Activated effector memory CD4-positive, alpha-beta T cell treated with anti-CD3 and anti-CD28 coated beads, Interleukin-2, amount 50 U/mL, for 16 hours (primary cell): ENCODE data around the gene NDFIP2.

Source experiments
- DNase-seq: peaks from one replicate; pipeline ENCODE4 v3.0.0-alpha.2; 2020

NDFIP2 gene

DNA sequence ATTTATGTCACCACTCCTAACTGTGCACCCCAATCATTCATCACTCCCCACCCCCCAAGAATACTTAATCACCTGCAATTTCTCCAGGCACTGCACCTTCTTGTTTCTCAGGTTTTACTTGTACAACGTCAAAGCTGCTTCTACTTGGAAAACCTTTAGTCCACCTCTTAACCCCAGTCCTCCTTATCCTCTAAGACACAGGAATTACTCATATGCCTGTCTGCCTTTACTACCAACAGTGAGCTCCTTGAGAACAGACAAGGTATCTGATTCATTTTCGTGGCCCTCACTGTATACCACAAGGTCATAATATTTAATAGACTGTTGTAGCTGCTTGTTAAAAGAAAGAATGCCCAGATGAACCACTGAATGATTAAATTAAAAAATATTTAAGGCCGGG, 21.0 kb upstream of the NDFIP2 start:
- DNase-seq, result no peak

DNA sequence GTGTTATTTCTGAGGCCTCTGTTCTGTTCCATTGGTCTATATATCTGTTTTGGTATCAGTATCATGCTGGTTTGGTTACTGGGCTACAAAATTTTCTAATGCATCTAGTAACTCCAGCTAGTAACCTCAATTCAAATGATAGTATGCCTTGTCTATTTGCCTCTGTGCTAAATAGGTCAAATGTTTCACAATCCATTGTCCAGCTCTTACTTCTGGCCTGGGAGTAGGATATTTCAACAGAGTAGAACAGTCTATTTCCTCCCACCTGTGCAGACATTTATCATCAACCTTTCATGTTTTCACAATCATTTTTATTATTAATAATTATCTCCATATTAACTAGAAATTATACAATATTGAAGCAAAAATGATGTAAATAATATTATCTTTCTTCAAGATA, 18.1 kb upstream of the NDFIP2 start:
- no peak for DNase-seq

DNA sequence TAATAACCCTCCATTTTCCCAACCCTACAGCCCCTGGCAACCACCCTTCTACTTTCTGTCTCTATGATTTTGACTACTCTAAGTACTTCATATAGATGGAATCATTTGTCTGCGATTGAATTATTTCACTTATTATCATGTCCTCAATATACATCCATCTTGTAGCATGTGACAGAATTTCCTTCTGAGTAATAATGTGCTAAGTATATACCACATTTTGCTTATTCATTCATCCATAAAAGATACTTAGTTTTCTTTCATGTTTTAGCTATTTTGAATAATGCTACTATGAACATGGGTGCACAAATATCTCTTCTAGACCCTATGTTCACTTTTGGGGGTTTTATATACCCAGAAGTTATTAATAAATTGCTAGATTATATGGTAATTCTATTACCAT, 17.4 kb upstream of the NDFIP2 start:
- DNase-seq, result no peak

DNA sequence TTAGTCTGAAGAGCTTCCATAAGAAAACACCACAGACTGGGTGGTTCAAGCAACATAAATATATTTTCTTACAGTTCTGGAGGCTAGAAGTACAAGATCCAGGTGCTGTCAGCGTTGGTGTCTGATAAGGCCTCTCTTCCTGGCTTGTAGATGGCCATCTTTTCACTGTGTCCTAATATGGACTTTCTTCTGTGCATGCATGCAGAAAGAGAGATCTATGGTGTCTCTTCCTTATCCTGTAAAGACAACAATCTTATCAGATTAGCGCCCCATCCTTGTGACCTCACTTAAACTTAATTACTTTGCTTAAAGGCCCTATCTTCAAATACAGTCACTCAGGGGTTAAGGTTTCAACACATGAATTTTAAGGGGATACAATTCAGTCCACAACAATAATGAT, 14.1 kb upstream of the NDFIP2 start:
- DNase-seq, result no peak

DNA sequence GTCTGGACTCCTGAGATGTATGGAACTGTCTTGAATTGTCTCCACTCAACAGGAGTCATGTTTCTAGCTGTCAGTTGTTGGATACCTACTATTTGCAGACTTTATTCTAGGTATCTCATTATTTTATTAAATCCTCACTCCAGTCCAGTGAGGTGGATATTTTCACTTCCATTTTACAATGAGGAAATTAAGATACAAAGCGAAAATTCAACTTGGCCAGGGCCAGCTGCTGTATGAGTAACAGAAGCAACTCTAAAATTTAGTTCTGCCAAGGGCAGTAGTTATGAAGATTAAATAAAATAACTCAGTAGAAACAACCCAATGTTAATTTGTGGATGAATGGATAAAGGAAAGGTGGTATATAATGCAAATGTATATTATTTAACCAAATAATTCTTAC, 12.6 kb upstream of the NDFIP2 start:
- no peak for DNase-seq

DNA sequence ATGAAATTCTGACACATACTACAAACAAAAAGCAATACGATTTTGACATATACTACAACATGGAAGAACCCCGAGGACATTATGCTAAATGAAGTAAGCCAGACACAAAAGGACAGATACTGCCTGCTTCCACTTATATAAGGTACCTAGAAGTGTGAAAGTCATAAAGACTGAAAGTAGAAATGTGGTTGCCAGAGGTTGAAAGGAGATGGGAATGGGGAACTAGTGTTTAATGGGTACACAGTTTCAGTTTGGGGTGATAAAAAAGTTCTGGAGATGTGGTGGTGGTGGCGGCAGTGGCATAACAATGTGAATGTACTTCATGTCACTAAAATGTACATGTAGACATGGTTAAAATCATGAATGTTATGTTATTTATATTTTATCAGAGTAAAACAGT, 12.1 kb upstream of the NDFIP2 start:
- no peak for DNase-seq

DNA sequence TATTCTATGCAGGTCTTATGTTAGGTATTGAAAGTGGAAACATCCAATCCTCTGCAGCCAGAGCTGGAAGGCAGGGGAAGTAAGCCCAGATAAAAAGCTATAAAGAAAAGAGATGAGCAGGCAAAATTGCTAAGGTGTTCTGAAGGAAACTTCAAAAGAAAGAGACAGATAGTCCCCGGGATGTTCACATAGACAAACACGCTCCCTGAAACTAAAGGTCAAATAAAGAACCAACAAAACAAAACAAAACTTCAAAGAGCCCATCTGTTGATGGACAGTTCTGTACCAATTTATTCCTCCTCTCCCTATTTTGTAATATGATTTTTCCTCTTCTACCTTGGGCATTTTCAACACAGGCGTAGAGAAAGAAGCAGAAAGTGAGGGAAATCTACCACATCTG, 11.3 kb upstream of the NDFIP2 start:
- no peak for DNase-seq

DNA sequence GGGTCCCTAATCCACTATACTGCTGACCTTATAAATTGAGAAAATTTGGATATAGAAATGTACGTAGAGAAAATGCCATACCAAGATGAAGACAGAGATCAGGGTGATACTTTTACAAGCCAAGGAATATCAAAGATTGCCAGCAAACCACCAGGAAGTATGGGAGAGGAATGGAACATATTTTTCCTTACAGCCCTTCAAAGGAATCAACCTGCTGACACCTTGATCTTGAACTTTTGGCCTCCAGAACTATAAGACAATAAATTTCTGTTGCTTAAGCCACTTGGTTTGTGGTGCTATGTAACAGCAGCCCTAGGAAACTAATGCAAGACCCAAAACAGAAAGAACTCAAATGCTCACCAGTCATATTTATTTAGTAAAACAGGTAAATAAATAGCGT, 10.3 kb upstream of the NDFIP2 start:
- DNase-seq, result no peak

DNA sequence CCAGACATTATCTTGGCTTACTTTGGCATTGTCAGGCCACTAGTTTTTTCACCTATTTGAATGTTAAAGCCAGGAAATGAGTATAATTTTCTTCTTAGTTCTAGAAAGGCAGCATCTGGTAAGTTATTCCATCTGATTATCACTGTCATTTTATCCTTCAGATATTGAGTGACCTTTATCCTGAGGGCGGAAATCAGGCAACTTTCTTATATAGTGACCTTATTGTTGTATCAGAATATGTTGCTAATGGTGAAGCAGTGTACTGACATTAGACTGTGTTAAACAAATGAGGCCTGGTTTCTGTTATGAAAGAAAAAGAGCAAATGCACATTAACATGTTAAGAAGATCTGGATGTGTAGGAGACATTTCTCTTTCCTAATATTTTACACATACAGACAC, 5.4 kb upstream of the NDFIP2 start:
- DNase-seq, result no peak

DNA sequence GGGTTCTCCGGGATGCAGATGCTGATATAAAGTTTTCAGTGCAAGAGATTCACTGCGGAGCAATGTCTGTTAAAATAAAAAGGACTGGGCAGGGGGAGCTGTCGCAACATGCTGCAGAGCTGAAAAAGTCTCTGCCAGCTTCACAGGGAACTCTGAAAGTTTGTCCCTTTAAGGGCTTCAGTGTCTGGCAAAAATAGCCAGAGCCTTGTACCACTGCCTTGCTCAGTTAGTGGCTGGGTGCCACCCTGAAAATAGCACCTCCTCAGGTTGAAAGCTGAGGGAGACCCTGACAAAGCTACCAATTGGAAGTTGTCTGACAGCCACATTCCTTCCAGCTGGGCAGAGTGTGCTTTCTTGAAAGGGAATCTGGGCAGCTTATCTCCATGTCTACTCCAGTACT, 3.0 kb upstream of the NDFIP2 start:
- DNase-seq, result no peak

DNA sequence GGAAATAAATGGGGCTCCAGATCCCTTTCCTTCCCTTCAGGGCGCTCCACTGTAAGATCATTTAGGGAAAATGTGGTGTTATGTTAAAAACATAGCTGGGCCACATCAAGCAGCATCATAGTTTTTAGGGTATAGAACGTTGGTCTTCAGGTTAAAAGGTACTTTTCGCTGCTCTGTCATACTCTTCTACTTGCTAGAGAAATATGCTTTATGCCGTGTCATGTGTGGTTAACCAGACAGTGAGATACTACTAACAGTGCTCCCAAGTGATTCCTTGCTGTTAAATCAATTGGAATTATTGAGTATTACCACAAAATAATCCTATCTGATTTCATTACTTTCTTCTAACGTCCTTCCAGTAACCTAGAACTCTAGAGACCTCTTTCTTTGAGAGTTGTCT, 1.1 kb upstream of the NDFIP2 start:
- no peak for DNase-seq

DNA sequence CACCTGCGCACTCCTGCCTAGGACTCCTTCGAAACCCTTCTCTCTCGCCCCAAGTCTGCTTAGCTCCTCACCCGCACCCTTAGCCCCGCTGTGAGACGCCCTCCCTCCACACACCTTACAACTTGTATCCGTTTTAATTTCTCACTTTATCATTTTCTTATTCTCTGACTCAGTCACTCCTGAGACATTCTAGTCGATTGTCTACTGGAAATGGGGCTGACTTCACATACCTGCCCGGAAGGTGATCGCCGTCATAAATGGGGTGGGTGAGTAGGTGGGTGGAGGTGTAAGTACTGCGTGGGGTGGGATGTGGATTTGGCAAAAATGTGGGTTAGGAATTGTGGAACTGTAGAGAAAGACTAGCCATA, 714 bp downstream of the NDFIP2 start:
- peak; percentile 87 for DNase-seq

DNA sequence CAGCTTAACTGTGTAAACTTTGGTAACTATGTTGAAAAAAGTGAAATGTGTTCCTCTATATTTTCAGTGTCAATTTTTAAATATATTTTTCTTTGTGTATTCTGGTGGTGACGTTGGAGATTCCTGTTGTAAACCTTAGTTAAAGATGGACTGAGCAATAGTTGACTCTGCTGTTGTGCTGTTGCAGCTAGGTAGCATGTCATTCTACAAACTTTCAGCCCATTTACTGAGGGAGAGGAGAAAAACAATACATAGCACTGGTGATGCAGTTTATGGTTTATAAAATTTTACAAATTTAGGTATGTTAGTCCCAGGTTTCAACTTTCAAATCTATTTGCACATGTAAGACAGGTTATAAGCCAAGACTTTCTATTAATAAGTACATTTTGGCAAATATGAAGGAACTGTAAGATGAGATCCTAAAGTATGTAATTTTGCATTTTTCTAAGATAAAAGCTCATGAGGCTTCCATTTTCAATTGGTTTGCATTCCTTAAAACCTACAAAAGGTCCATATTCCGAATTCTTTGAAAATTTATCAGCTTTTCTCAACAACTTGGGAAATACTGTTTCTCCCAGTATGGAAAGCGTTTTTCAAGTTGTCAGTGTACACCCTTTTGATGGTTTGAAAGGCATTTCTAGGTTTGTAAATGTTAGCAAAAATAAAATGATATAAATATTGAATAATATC, 1.5 kb downstream of the NDFIP2 start:
- no peak for DNase-seq

DNA sequence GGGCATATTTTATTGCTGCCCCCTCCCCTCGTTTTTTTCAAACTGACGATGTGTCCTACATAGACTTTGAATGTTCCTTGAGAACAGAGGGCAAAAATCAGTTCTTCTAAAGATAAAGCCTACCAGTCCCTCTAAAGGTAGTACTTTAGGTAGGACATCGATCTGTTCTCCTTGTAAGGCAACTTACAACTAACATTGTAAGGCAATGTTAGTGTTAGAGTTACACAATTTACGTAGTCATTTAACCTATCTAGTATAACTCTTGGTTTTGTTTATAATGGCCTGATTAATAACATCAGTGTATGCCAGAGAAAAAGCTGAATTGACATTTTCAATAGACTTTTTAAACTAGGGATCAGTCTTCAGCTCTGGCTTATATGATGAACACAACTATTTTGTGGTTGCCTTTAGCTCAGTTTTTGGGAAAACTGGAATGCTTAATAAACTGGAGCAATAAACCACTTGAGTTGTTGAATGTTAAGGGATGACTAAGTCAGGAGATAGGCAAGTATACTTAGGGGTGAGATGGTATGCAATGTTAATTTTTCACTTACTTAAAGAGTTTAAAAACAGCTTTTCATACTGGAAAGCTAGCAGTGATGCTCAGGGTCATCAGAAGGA, 2.2 kb downstream of the NDFIP2 start:
- DNase-seq, result no peak

DNA sequence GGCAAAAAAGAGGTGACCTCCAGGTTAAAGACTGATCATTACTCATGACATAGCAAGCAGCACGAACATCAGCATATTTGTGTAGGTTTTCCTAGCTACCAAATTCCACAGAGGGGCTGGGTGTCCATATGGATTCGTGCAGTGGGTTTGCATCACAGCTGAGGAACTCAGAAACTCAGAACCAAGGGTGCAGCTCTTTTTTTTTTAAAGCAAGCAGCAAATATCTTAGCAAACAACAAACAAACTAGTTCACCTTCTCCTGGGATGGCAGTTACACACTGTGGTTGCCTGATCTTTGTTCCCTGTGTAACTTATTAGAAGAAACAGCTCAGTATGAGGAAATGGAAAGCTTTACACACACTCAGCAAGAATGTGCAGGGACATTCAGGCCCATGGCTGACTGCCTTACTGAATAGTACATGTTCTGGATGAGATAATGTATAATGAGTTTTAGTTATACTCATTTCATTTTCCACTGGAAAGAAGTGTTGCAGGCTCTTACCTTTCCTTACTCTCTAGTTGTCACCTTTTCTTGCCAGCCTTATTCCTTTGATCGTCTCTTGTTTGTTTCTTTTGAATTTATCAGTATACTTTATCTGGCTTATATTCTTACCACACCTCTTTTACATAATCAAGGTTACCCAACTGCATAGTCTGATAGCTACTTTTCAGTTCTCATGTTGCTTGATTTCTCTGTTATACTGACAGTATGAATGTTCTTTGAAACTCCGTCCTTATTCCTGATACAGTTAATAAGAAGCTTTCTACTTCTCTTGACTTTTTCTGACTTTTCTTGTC, 4.3 kb downstream of the NDFIP2 start:
- DNase-seq, result no peak

DNA sequence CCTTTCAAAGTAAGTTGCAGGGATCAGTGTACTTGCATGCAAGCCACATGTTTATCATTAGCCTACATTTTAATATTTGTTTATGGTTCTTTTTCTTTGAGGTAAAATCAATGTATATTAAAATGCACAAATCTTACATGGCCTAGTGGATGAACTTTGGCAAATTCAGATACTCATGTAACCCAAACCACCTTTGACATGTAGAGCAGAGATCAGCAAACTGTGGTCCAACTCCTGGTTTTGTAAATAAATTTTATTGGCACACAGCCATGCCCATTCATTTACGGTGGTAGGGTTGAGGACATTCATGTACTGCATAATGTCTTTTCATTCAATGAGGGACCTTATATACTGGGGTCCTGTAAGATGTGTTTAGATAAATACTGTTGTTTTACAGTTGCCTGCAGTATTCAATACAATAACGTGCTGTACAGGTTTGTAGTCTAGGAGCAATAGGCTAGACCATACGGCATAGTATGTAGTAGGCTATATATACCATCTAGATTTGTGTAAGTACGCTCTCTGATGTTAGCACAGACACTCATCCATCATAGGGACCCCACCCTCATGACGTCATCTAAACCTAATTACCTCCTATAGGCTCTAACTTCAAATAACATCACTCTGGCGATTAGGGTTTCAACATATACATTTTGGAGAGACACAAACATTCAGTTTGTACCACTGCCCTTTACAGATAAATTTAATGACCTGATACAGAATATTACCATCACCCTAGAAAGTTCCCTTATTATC, 5.7 kb downstream of the NDFIP2 start:
- no peak for DNase-seq

DNA sequence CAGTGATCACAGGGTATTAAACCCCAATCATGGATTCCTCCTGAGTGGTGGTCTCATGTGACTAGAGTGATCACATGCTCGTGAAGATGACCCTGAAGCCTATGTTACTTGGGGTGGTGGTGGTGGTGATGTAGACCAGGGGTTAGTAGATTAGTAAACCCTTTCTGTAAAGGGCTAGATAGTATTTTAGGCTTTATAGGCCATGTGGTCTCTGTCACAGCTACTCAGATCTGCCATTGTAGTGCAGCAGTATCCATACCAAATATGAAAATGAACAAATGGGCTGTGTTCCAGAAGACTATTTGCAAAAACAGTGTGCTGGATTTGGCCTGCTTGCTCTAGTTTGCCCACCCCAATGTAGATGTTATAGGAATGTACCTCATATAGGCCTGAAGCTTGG, 9.4 kb downstream of the NDFIP2 start:
- DNase-seq, result no peak

DNA sequence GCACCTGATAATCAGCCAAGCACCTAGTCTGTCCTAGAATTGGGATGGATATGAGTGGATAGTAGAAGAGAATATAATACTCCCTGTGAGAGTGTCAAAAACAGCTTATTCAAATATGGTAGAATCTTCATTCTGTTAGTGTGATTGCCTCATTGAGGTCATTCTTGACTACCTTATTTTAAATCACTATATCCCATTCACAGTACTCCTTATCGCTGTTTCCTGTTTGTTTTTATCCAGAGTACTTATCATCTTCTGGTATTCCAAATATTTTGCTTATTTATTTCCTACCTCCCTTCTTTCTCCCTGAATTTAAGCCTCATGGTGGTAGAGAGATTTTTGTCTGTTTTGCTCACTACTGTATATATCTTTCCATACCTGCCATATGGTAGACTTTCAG, 9.9 kb downstream of the NDFIP2 start:
- no peak for DNase-seq

DNA sequence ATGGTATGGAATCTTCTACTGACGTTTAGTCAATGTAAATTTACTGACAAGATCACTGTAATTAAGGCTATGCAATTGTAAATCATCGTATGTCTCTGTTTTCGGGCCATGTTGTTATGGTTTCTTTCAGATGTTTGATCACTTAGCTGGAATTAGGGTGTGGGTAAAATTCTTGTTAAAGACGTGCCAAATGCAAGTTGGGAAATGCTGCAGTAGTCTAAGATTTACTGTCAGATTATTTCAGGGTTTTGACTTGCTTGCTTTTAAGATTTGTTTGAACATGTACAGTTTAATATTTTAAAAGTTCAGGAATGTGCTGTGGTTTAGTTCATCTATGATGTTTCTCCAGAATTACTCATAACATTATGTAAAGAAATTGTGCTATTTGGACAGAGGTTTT, 10.8 kb downstream of the NDFIP2 start:
- DNase-seq, result no peak

DNA sequence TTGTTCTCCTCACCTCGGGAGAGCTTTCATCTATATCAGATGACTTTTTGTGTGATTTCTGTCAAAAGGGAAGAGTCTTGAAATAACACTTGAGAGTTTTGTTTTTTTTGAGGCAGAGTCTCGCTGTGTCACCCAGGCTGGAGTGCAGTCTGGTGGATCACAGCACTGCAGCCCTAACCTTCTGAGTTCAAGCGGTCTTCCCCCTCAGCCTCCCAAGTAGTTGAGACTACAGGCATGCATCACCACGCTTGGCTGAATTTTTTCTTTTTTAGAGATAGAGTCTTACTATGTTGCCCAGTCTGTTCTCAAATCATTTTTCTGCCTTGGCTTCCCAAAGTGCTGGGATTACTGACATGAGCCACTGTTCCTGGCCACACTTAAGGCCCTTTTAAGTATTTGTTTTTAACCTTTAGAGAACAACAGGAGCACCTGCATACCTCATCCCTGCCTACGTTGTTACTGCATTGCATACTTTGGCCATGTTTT, 11.4 kb downstream of the NDFIP2 start:
- no peak for DNase-seq

DNA sequence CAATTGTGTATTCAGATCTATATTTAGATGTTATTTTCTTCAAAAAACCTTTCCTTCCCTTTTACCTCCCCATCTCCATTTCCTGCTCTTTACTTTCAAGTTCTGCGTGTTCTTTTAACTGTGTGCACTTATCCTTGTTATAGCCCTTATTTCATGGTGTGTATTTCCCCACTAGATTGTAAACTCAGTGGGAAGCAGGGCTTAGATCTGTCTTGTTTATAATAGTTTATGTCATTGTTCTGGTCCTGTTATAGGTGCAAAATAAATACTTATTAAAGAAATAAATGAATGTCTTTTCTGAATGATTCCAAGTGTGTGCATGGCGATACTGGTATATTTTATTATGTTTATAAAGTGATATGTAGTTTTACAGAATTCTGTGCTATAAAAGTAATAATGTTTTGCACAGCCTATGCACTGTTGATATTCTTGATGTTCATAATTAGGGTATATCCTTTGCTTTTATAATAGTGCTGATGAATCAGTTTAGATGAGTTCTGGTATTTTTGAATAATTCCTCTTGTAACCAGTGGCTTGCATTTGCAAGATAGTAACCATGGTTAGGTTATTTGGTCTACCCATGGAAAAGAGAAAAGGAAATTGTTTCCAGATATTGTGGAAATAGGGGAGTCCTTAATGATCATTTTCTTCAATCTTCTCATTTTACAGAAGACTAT, 12.1 kb downstream of the NDFIP2 start:
- DNase-seq, result no peak

DNA sequence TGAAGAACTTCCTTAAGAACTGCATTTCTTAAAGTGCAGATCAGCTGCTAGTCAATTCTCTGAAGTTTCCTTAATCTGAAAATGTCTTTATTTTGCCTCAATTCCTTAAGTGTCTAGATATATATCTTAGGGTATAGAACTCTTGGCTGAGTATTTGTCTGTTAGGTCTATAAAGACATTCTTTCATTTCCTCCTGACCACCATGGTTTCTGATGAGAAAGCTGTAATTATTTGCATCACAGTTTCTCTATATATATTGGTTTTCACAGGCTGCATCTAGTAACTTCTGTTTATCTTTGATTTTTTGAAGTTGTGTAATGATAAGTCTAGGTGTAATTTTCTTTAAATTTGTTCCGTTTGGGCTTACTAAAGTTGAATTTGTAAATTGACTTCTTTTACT, 15.2 kb downstream of the NDFIP2 start:
- no peak for DNase-seq

DNA sequence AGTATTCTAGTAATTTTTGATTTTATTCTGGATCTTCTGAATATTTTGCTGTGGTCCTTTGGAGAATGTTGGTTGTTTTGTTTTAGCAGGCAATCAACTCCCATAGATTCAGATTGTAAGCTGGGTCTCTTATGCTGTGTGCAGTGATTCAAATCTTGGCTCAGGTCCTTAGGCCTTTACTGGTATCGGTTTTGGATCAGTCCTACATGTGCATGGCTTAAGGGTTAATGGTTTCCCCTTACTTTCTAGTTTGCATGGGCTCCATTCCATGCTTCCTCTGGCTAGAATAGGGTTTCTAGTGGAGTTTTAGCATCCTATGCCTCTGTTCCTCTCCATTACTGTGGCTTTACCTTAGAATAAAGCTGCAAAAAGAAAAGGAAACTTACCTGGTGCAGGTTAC, 16.1 kb downstream of the NDFIP2 start:
- DNase-seq, result no peak
